Suprapubic skin (tissue), 4 donors: ENCODE measurements around the gene PPP1R1C. TPM values are rescaled to one million over a fixed set of nuclear protein-coding genes. Genes with fewer than 3 reads are reported as not detected.
A peak's percentile ranks its signal among the peaks of the same experiment; 100 is the strongest.
"Not testable (repeated sequence)": the region's sequence is repeated elsewhere in the genome, so short reads cannot be mapped to it uniquely, and the experiment has no call there.

ENCODE experiments used
- DNase-seq, 2 donors: peaks; one replicate each; pipeline ENCODE4 v3.0.0-alpha.2; 2019; ENCODE audit warnings: low spot score in 2 of 2
- H3K27ac ChIP-seq: fragments of 200-600 bp; sonication (generic); one replicate; pipeline ENCODE4 v1.5.1; 2019
- H3K27me3 ChIP-seq: fragments of 200-600 bp; sonication (generic); one replicate; pipeline ENCODE4 v1.5.1; 2019
- H3K36me3 ChIP-seq: fragments of 200-600 bp; sonication (generic); one replicate; pipeline ENCODE4 v1.5.1; 2019
- H3K4me1 ChIP-seq: fragments of 200-600 bp; sonication (generic); one replicate; pipeline ENCODE4 v1.5.1; 2019
- H3K4me3 ChIP-seq: fragments of 200-600 bp; sonication (generic); one replicate; pipeline ENCODE4 v1.5.1; 2019; ENCODE audit warnings: mild to moderate bottlenecking
- H3K9me3 ChIP-seq: fragments of 200-600 bp; sonication (generic); one replicate; pipeline ENCODE4 v1.5.1; 2019
- EP300 ChIP-seq: sonication (generic); formaldehyde crosslinking; IDR thresholded peaks from one replicate; pipeline ENCODE4 v1.6.1; 2017; ENCODE audit warnings: antibody characterized with exemption
- POLR2A ChIP-seq, 2 donors: fragments of 450-650 bp; IDR thresholded peaks; one replicate each; pipeline ENCODE4 v1.6.1; 2017; ENCODE audit warnings: antibody characterized with exemption in 2 of 2, mild to moderate bottlenecking in 2 of 2, moderate library complexity in 2 of 2
- POLR2AphosphoS5 ChIP-seq, 3 donors: sonication (generic); formaldehyde crosslinking; IDR thresholded peaks; one replicate each; pipeline ENCODE4 v1.6.1; 2017; ENCODE audit warnings: antibody characterized with exemption in 3 of 3
- WGBS: methylation state at CpG from one replicate; pipeline ENCODE4 v1.1.5; 2018; 5-methylcytosine and 5-hydroxymethylcytosine counted together
- total RNA-seq, 4 donors: library from RNA; depleted of rRNA; stranded (reverse); fragments of >200 nt; gene quantifications; one replicate each; pipeline ENCODE4 v1.1.0, GENCODE V29; 2016
- TF ChIP-seq, protein P1 (sequence below), 2 donors: fragments of 200-600 bp in 1 of 2; fragments of 450-650 bp in 1 of 2; sonication (generic) in 1 of 2; IDR thresholded peaks; one replicate each; pipeline ENCODE4 v1.5.1; 2016 to 2019; ENCODE audit warnings: antibody characterized with exemption in 2 of 2, mild to moderate bottlenecking in 1 of 2, moderate library complexity in 1 of 2

The PPP1R1C gene
- total RNA-seq, 4 donors from 2014 or later = 2.0 to 5.8 TPM; not detected in 2

DNA sequence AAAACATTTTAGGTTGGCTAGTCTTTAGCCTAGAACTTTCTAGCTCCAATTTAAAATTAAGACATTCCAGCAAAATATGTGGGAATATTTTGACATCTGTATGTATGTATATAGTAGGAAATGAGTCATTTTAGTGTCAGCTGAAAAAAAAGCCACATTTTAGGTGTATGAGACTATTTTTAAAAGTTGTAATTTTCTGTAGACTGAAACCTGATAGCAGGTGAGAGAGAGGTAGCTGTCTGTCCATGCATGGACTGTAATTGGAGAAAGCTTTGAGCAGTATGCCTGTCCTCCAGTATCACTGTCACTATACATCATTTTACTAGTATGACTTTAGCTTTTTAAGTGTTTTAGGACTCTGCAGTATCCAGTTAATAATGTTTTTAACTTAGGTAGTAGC lies 26.1 kb upstream of the PPP1R1C start:
- no peak overlapping the region for H3K4me3 ChIP-seq
- no peaks in the 10 kb centered on the region for H3K27me3 ChIP-seq
- TF ChIP-seq POLR2A (IDR thresholded peaks at IDR 0.05) (no peak), POLR2AphosphoS5 (IDR thresholded peaks at IDR 0.05) (no peak), EP300 (no peak)
- TF ChIP-seq, protein P1, sequence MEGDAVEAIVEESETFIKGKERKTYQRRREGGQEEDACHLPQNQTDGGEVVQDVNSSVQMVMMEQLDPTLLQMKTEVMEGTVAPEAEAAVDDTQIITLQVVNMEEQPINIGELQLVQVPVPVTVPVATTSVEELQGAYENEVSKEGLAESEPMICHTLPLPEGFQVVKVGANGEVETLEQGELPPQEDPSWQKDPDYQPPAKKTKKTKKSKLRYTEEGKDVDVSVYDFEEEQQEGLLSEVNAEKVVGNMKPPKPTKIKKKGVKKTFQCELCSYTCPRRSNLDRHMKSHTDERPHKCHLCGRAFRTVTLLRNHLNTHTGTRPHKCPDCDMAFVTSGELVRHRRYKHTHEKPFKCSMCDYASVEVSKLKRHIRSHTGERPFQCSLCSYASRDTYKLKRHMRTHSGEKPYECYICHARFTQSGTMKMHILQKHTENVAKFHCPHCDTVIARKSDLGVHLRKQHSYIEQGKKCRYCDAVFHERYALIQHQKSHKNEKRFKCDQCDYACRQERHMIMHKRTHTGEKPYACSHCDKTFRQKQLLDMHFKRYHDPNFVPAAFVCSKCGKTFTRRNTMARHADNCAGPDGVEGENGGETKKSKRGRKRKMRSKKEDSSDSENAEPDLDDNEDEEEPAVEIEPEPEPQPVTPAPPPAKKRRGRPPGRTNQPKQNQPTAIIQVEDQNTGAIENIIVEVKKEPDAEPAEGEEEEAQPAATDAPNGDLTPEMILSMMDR (IDR thresholded peaks at IDR 0.05) = no peak
- no peaks in the 10 kb centered on the region for H3K36me3 ChIP-seq
- no peak overlapping the region for H3K27ac ChIP-seq
- no peak for DNase-seq
- H3K9me3 ChIP-seq = no peaks in the 10 kb centered on the region
- H3K4me1 ChIP-seq = peaks cover 5% of the 10 kb centered on the region

DNA sequence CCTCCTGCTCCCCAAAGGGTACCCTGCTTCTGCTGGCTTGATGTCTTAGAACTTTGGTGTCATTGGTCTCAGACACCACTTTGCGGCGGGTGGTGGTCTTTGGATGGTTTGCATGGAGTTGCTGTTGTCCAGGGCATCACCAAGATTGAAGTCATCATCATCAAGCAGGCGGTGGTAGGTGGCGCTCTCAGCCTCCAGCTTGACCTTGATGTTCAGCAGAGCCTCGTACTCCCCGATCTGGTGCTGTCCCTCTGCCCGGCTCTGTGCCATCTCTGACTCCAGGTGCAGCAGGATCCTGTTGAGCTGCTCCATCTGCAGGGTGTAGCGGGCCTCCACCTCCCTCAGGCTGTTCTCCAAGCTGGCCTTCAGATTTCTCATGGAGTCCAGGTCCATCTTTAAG lies 24.5 kb upstream of the PPP1R1C start:
- not testable (repeated sequence) for H3K4me1 ChIP-seq, H3K36me3 ChIP-seq, H3K9me3 ChIP-seq, H3K27me3 ChIP-seq, H3K4me3 ChIP-seq, DNase-seq, H3K27ac ChIP-seq
- 87% methylated on average over 8 of the region's 8 CpGs for WGBS

DNA sequence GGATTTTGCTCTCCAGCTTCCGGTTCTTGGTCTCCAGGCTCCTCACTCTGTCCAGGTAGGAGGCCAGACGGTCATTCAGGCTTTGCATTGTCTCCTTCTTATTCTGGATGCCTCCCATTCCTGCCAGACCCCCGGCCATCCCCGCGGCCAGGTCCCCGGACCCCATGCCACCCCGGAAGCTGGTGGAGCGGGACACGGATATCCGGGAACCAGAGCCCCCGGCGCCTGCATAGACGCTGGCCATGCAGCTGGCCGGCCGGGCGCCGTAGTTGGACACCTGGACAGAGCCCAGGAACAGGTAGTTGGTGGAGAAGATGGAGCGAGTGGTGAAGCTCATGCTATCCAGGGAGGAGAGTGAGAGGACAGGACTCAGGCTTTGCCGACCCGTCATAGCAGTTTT lies 23.5 kb upstream of the PPP1R1C start:
- no peaks in the 10 kb centered on the region for H3K27me3 ChIP-seq
- no peaks in the 10 kb centered on the region for H3K4me1 ChIP-seq
- no peak for TF ChIP-seq POLR2AphosphoS5 (IDR thresholded peaks at IDR 0.05)
- TF ChIP-seq EP300 = no peak
- TF ChIP-seq, protein P1 (IDR thresholded peaks at IDR 0.05) = no peak
- no peak for TF ChIP-seq POLR2A (IDR thresholded peaks at IDR 0.05)
- H3K4me3 ChIP-seq = no peak overlapping the region
- no peaks in the 10 kb centered on the region for H3K36me3 ChIP-seq
- H3K27ac ChIP-seq = no peak overlapping the region
- H3K9me3 ChIP-seq = no peaks in the 10 kb centered on the region
- no peak for DNase-seq
- WGBS = over 99% methylated on average over 18 of the region's 20 CpGs

DNA sequence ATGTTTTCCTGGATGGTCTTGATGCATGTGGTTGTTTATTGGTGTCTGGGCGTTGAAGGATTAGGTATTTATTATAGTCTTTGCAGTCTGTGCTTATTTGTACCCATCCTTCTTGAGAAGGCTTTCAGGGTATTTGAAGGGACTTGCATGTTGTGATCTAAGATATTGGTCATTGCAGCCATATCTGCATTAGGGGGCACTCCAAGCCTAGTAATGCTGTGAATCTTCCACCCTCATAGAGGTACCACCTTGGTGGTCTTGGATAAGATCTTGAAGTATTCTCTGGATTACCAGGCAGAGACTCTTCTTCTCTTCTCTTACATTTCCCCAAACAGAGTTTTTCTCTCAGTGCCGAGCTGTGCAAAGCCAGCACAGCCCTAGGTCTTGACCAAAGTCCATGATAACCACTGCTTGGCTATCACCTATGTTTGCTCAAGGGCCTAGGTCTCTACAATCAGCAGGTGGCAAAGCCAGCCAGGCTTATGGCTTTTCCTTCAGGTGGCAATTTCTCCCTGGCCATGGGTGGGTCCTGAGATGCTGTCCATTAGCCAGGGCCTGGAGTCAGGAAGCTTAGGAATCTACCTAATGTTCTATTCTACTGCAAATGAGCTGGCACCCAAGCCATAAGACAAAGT lies 15.4 kb upstream of the PPP1R1C start:
- WGBS = 92% methylated on average over 2 of the region's 2 CpGs
- Histone ChIP-seq H3K4me3 (no peak overlapping the region), H3K9me3 (no peaks in the 10 kb centered on the region), H3K4me1 (peaks cover 8% of the 10 kb centered on the region), H3K27me3 (no peaks in the 10 kb centered on the region), H3K36me3 (no peaks in the 10 kb centered on the region), H3K27ac (peak overlapping the region; percentile 6)
- TF ChIP-seq POLR2AphosphoS5 (IDR thresholded peaks at IDR 0.05) (no peak), POLR2A (IDR thresholded peaks at IDR 0.05) (no peak), EP300 (no peak)
- TF ChIP-seq, protein P1 (IDR thresholded peaks at IDR 0.05) = no peak
- DNase-seq = no peak

DNA sequence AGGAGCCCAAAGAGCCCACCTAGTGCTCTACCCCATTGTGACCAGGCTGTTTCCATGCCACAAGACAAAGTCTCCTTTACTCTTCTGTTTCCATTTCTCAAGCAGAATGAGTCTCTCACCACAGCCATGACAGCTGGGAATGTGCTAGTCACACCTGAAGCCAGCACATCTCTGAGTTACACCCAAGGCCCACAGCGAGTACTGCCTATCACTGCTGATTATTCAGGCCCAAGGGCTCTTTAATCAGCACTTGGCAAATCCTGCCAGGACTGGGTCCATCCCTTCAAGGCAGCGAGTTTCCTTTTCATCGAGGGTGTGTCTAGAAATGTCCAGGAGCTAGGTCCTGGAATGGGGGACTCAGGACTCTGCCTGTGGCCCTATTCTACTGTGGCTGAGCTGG lies 14.6 kb upstream of the PPP1R1C start:
- Histone ChIP-seq H3K4me1 (peaks cover 8% of the 10 kb centered on the region), H3K27ac (peak overlapping the region; percentile 6), H3K4me3 (no peak overlapping the region), H3K9me3 (no peaks in the 10 kb centered on the region), H3K27me3 (no peaks in the 10 kb centered on the region), H3K36me3 (no peaks in the 10 kb centered on the region)
- TF ChIP-seq, protein P1 (IDR thresholded peaks at IDR 0.05) = no peak
- TF ChIP-seq POLR2AphosphoS5 (IDR thresholded peaks at IDR 0.05) (no peak), EP300 (no peak)
- DNase-seq = no peak
- WGBS = 68% methylated on average over 3 of the region's 3 CpGs
